GM12891 (cell line): ENCODE measurements around the gene PPIF.

ENCODE experiments used
- POLR2A ChIP-seq: IDR thresholded peaks from 2 replicates; pipeline ENCODE4 v1.6.1; 2011; ENCODE audit warnings: low read depth, low read length, control low read depth
- POLR2AphosphoS5 ChIP-seq: IDR thresholded peaks from 2 replicates; pipeline ENCODE4 v1.6.1; 2011; ENCODE audit warnings: low read depth, low read length, control low read depth
- TAF1 ChIP-seq: IDR thresholded peaks from 2 replicates; pipeline ENCODE4 v1.6.1; 2011; ENCODE audit warnings: low read depth, low read length, control low read depth

DNA sequence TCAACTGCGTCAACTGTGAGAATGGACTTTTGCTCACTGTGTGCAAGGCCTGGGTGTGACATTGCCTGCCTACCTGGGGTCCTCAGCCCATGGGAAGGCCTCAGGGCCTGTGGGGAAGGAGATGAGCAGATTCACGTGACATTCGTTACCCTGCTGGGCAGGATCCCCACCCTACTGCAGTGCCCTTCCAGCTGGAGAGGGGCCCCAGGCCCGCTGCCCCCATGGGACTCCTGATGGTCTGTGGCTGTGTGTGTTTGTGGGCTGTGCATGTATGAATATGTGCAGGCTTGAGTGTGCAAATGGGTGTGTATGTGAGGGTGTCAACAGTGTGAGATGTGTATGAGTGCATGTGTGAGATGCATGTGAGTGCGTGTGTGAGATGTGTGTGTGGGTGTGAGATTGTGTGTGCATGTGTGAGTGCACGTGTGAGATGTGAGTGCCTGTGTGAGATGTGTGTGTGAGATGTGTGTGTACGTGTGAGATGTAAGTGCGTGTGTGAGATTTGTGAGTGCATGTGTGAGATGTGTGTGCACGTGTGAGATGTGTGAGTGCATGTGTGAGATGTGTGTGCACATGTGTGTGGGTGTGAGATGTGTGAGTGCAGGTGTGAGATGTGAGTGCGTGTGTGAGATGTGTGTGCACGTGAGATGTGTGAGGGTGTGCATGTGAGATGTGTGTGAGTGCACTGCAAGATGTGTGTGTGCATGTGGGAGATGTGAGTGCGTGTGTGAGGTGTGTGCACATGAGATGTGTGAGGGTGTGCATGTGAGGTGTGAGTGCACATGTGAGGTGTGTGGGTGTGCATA lies 29.7 kb downstream of the PPIF start:
- TF ChIP-seq POLR2A (no peak), POLR2AphosphoS5 (no peak), TAF1 (no peak)
